ENCODE data around the gene ZNF771. TPM values are rescaled to one million over a fixed set of nuclear protein-coding genes. Genes with fewer than 3 reads are reported as not detected.
A peak's percentile ranks its signal among the peaks of the same experiment; 100 is the strongest.

Gene ZNF771
- total RNA-seq (2014; rRNA removed; shearing (Covaris generic)): 12.0 and 24.3 TPM in 2 replicates

DNA sequence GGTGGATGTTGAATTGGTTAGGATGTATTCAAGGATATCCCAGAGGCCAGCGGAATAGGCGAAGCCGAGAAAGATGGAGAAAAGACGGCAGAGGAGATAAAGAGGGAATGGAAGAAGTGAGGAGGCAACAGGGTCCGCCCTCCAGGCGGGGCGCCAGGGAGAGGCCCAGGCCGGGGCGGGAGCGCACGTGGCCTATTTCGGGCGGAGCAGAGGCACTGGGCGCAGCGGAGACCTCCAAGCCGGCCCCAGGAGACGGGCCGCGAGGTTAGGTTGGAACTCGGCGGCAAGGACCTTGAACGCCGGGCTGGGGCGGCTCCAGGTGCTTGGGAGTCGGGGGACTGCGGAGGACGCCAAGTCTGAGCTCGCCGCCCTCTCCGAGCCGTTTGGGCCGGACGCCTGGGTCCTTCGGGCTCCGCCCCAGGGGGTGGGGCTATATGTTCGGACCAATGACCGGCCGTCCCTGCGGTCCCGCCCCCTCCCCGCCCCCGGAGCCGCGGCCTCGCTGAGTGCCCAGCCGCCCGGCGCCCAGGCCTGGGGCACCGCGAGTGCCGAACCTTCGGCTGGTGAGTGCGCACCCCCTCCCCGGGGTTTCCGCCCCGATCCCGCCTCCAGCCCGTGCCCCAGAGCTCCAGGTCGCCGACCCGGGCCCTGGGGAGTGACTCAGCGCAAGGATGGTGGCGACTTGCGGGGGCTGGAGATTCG lies at the start of gene ZNF771:
Gene ZNF771, plus strand, starts transcription at position 505 of the 702 bp plus-strand sequence. CDS start 448 bp downstream, outside the sequence.
- peak; percentile 72 for DNase-seq (ENCODE audit: low spot score)

DNA sequence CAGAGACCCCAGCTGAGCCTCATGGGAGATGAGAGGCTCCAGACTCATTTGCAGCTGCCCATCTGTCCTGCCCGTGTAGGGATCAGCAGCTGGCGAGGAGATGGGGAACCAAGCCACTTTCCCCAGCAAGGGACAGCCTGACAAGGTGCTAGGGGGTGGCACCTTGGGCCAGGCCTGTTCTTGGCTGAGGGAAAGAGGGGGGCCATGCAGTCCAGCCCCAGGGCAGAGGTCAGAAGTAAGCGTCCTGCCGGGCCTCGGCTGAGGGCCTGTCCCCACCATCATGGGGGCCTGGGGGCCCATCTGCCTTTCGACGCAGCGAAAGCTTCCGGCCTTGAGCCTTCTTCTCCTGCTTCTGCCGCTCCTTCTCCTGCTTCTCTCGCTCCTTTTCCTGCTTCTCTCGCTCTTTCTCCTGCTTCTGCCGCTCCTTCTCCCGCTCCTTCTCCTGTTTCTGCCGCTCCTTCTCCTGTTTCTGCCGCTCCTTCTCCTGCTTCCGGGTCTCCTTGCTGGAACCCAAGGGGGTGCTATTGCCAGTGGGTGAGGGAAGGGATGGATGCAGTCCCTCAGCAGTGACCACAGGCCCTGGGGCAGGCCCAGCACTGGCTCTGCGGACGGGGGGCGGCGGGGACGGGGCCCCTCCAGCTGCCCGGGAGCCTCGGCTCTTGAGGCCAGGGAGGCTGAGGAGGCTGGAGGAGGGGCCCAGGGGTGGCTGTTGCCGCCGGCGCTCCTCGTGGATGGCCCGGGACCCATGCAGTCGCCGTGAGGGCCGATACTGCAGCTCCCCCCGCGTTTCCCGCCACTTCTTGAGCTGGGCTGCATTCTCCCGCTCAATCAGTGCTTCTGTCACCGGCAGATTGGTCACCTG lies 49.5 kb upstream of the ZNF771 start:
- DNase-seq (ENCODE audit: low spot score): no peak

- no peak for DNase-seq (ENCODE audit: low spot score)
Measured at GRCh38 chr16:30358577-30358936, 48.8 kb upstream of the ZNF771 start.

DNA sequence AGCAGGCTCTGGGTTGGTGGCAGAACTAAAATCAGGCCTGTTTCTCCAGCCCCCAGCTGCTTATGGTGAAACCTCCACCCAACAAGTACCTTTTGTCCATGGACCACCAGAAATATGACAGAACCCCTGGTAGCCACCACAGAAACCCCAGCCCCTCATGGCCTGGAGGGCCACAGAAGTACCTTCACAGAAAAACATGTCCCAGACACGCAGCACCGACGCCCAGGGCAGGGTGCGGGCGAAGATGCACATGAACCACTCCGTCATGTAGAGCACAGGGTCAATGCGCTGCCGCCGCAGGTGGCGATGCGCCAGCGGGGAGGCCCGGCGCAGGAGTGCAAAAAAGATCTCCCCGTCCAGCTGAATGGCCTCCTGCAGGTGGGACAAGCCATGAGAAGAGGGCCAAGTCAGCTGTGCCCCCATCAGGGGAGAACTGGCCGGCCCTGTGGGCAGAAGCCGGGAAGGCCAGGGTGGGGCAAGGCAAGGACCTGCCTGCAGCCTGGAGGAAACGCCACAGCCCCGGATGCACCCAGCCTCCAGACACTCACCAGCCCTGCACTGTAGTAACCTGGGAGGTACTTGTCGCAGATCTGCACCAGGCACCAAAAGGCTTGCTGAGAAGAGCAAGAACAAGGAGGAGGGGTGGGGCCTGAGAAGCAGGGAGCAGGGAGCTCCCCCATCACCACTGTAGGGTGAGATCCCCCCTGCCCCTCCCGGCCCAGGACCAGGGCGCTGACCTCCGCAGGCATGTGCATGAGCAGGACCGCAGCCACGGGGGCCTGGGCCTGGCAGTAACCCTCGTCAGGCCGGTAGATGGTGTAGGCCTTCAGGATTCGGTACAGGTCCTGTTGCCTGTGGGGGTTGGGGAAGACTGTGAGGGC lies 48.2 kb upstream of the ZNF771 start:
- DNase-seq (ENCODE audit: low spot score): no peak

GRCh38 chr16:30359871-30360170 lies 47.6 kb upstream of the ZNF771 start:
- no peak for DNase-seq (ENCODE audit: low spot score)

GRCh38 chr16:30361180-30361579 lies 46.2 kb upstream of the ZNF771 start:
- no peak for DNase-seq (ENCODE audit: low spot score)

DNA sequence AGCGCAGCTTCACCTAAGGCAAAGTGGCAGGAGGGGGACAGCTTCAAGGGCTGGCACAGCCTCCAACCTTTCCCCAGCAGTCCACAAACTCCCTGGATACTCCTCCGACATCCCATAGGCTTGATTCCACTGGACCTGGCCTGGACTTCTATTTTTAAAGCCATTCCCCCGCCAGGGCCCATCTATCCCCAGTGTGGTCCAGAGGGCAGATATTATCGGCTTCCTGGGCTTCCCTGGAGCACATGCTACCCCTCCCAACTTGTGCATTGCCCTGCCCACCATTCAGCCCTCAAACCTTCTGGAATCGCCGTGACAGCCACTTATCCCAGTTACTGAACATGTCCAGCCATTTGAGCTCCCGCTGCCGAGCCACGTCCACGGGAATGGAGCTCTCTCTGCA lies 42.2 kb upstream of the ZNF771 start:
- no peak for DNase-seq (ENCODE audit: low spot score)

DNA sequence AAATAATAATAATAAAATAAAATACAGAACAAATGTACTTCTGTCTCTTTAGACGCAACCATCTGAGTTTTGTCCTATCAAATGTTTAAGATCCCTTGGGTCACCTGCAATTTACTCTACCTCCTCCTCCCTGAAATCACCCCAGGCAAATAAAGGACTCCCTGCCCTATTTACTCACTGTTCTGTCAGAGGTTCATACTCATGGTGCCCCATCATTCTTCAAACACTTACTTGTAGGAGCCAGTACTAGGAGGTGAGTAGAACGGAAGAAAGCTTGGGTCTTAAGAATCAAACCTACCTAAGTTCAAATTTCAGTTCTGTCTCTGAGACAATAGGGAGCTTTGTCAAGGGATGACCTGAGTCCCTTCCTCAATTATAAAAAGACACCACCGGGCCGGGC lies 40.9 kb upstream of the ZNF771 start:
- DNase-seq (ENCODE audit: low spot score): no peak

GRCh38 chr16:30367349-30368009 lies 39.9 kb upstream of the ZNF771 start:
- no peak for DNase-seq (ENCODE audit: low spot score)

- DNase-seq (ENCODE audit: low spot score): no peak
Measured at GRCh38 chr16:30368122-30368791, 39.1 kb upstream of the ZNF771 start.

DNA sequence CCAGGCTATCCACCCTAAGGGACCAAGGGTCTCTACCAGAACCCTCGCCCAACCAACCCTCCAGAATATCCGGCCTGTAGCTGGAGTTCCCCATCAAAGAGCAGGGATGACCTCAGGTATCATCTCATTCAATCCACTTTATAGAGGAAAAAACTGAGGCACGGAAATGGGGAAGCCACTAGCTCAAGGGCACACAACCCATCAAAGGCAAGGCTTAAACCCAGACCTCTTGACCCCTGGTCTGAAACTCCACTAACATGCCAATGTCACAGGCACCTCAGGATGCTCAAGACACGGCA lies 38.7 kb upstream of the ZNF771 start:
- DNase-seq (ENCODE audit: low spot score): no peak

DNA sequence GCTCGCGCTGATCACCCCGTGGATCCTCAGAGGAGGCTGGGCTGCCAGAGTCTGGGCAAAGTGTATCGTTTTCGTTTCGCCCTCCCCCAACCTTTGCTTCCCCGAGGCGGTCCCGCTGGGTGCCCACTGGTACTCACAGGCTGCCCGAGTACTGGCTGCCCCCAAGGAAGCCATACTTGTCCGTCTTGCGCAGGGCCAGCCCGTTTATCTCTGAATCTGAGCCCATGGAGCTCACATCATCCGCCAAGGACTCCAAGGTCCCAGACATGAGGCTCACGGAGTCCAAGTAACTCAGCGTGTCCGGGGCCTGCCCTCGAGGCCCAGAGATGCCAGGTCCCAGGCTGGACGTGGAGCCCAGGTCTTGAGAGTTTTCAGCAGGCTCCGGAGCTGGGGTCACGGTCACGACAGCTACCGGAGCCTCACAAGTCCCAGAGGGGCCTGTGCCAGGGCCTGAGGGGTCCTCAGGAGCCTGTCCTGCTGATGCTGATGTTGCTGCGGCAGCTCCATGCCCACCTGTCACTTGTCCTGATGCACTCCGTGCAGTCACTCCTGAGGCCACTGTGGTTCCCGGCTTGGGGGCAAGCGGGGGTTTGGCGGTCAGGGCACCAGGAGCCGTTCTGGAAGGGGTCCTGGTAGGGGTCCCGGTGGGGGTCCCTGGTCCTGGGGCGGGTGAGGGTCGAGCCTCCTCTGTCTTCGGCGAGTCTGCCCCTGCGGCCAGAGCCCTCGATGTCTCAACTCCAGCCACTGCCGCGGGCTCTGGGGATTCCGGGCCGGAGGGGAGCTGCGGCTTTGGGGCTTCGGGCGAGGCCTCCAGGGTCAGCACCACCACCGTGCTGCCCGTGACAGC lies 38.1 kb upstream of the ZNF771 start:
- no peak for DNase-seq (ENCODE audit: low spot score)

DNA sequence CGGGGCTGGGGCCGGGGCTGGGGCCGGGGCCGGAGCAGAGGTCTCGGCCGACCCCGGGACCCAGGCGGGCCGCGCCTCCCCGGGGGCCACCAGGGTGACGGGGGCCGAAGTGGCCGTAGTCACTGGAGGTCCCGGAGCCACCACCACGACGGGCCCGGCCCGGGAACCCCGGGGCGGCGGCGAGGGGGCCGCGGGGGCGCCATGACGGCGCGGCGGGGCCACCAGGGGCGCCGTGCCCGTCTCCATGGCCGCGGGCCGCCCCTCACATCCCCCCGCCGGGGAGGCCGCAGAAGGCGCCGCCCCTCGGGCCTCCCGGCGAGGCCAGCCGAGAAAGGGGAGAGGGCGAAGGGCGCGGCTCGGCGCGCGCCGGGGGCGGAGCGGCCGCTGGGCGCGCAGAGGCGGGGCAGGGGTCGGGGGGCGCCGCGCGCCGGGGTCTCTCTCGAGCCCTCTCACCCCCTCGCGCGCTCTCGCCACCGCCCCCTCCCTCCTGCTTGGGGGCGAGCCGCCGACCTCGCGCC lies 37.4 kb upstream of the ZNF771 start:
- DNase-seq (ENCODE audit: low spot score): no peak

- DNase-seq (ENCODE audit: low spot score): peak; percentile 100
Measured at GRCh38 chr16:30370456-30371247, 36.8 kb upstream of the ZNF771 start, which contains the start of gene TBC1D10B. TSS of gene TBC1D10B (minus strand) at chr16:30370494. CDS start at chr16:30370183, 311 bp downstream.

DNA sequence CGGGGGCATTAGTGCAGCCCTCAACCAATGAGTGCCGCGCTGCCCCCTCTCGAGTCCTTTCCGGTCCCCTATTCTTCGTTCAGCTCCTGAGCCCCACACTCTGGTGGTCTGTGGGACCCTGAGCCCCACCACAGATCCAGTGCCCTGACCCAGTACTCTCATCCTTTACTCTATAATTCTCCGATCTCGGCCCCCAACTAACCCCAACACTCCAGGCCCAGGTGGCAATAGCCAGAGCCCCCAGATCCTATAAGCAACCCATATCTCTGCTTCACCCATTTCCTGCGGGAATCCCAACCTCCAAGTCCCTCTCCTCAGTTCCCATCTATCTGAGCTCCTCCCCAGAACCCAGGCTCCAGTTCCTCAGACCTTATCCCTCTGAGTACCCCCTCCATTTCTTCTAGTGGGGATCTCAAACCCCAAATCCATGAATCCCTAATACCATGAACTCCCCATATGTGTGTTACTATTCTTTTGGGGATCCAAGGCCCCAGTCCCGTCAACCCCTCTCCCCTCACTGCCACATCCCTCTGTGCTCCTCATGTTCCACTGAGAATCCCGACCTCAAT lies 36.1 kb upstream of the ZNF771 start:
- DNase-seq (ENCODE audit: low spot score): no peak

GRCh38 chr16:30372038-30372712 lies 35.2 kb upstream of the ZNF771 start:
- DNase-seq (ENCODE audit: low spot score): no peak

GRCh38 chr16:30372725-30373124 lies 34.7 kb upstream of the ZNF771 start:
- no peak for DNase-seq (ENCODE audit: low spot score)

DNA sequence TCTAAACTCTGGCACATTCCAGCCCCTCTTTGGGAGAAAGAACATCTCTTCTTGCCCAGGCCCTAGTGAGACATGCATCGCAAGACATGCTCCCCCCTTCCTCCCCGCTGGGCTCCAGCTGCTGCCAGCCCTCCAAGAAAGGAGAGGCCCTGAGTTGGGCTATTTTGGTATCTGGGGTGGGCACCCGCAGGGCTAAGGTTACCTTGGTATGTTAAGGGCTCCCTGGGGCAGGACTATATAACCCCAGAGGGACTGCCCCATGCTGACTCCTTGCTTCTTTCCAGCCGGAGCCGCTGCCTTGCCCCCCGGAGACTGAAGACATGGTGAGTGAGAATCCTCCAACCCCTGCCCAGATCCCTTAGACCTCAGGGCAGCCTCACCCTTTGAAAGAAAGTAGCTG lies 32.9 kb upstream of the ZNF771 start, which contains the start of gene MYL11:
Gene MYL11, plus strand, starts transcription at position 265 of the 400 bp plus-strand sequence. Its CDS starts 56 bp downstream, at position 321.
- no peak for DNase-seq (ENCODE audit: low spot score)

Data from H4 (cell line).